ENCODE measurements around the gene ARL2.
A peak's percentile ranks its signal among the peaks of the same experiment; 100 is the strongest.

Gene ARL2

GRCh38 chr11:65051398-65051858 lies 37.5 kb downstream of the ARL2 start:
- no peak for DNase-seq

- DNase-seq: no peak
Measured at GRCh38 chr11:65053827-65054508, 40.0 kb downstream of the ARL2 start.

- no peak for DNase-seq
Measured at GRCh38 chr11:65055538-65055937, 41.6 kb downstream of the ARL2 start.

- no peak for DNase-seq
Measured at GRCh38 chr11:65056999-65057398, 43.0 kb downstream of the ARL2 start.

GRCh38 chr11:65057526-65057925 lies 43.6 kb downstream of the ARL2 start:
- no peak for DNase-seq

- no peak for DNase-seq
Measured at GRCh38 chr11:65058012-65058411, 44.1 kb downstream of the ARL2 start.

- DNase-seq: no peak
Measured at GRCh38 chr11:65058419-65059054, 44.6 kb downstream of the ARL2 start, which contains the start of gene NAALADL1. Gene NAALADL1 (minus strand): TSS chr11:65058553. CDS start chr11:65058521, 32 bp downstream.

GRCh38 chr11:65059523-65059922 lies 45.6 kb downstream of the ARL2 start:
- DNase-seq: no peak

- DNase-seq: no peak
Measured at GRCh38 chr11:65059959-65060824, 46.2 kb downstream of the ARL2 start.

- DNase-seq: no peak
Measured at GRCh38 chr11:65060913-65061408, 47.0 kb downstream of the ARL2 start.

- no peak for DNase-seq
Measured at GRCh38 chr11:65063532-65063931, 49.6 kb downstream of the ARL2 start.

GRCh38 chr11:65064847-65065240 lies 50.9 kb downstream of the ARL2 start:
- no peak for DNase-seq

GRCh38 chr11:65065851-65066250 lies 51.9 kb downstream of the ARL2 start:
- DNase-seq: no peak

GRCh38 chr11:65066315-65066714 lies 52.4 kb downstream of the ARL2 start:
- no peak for DNase-seq

GRCh38 chr11:65066805-65067291 lies 52.9 kb downstream of the ARL2 start:
- DNase-seq: peak; percentile 6

- DNase-seq: no peak
Measured at GRCh38 chr11:65067446-65067845, 53.5 kb downstream of the ARL2 start.

GRCh38 chr11:65069217-65069616 lies 55.3 kb downstream of the ARL2 start:
- DNase-seq: no peak
